ENCODE results near the gene BACH2.

GRCh38 chr6:90195094-90195829, 101.4 kb downstream of the BACH2 start:
- no peak for TF ChIP-seq POLR2A (IDR thresholded peaks at IDR 0.05; ENCODE audit: low read depth, low read length)
- no peak for TF ChIP-seq TAF1 (IDR thresholded peaks at IDR 0.05; ENCODE audit: borderline replicate concordance, low read depth, low read length)

Measured in GM12892 (cell line).